ENCODE results near the gene LFNG. TPM values are rescaled to one million over a fixed set of nuclear protein-coding genes. Genes with fewer than 3 reads are reported as not detected.

Gene LFNG
- total RNA-seq, 1 donor from 2014 or later: 95.8 TPM

- Mint-ChIP-seq H3K27me3 (no peaks in the 10 kb centered on the region), H3K4me3 (peak overlapping the region; percentile 77), H3K27ac (peak overlapping the region; percentile 95), H3K4me1 (peaks cover 64% of the 10 kb centered on the region), H3K9me3 (no peaks in the 10 kb centered on the region), H3K36me3 (ENCODE audit: low read depth) (no peaks in the 10 kb centered on the region)
- intact Hi-C loops (cut with micrococcal nuclease): loop anchor here (5.0 kb wide), 1 partner anchor 110 kb away; the partner anchor contains the start of gene CHST12
- no peak for TF ChIP-seq CTCF (IDR thresholded peaks at IDR 0.05)
- ATAC-seq (ENCODE audit: low read depth) (no peak), DNase-seq (no peak)
- CTCF ChIA-PET: no interaction called here
- POLR2A ChIA-PET: interaction anchor here (0.7 to 7.0 kb wide), 4 partner anchors 9 to 1043 kb away, joined by 3 to 304 read pairs (median 122); partner anchors contain the start of gene LFNG
Observed at GRCh38 chr7:2512713-2513112, 6.9 kb upstream of the LFNG start.

GRCh38 chr7:2513702-2514101, 5.9 kb upstream of the LFNG start:
- intact Hi-C loops (cut with micrococcal nuclease): loop anchor here (5.0 kb wide), 1 partner anchor 111 kb away; the partner anchor contains the start of gene CHST12
- no peak overlapping the region for H3K4me3 Mint-ChIP-seq
- H3K27me3 Mint-ChIP-seq: no peaks in the 10 kb centered on the region
- DNase-seq (no peak), ATAC-seq (ENCODE audit: low read depth) (no peak)
- peaks cover 62% of the 10 kb centered on the region for H3K4me1 Mint-ChIP-seq
- POLR2A ChIA-PET: interaction anchor here (7.0 kb wide), 1 partner anchor 8 kb away, joined by 240 read pairs; the partner anchor contains the start of gene LFNG
- H3K36me3 Mint-ChIP-seq (ENCODE audit: low read depth): no peaks in the 10 kb centered on the region
- H3K27ac Mint-ChIP-seq: peak overlapping the region; percentile 95
- CTCF ChIA-PET: no interaction called here
- H3K9me3 Mint-ChIP-seq: no peaks in the 10 kb centered on the region
- TF ChIP-seq CTCF (IDR thresholded peaks at IDR 0.05): no peak

- no peak overlapping the region for H3K27ac Mint-ChIP-seq
- H3K27me3 Mint-ChIP-seq: no peaks in the 10 kb centered on the region
- H3K4me1 Mint-ChIP-seq: peaks cover 55% of the 10 kb centered on the region
- no peak for DNase-seq
- TF ChIP-seq CTCF (IDR thresholded peaks at IDR 0.05): no peak
- ChIA-PET CTCF (no interaction called here), POLR2A (no interaction called here)
- intact Hi-C loops (cut with micrococcal nuclease): loop anchor here (5.0 kb wide), 1 partner anchor 112 kb away; the partner anchor contains the start of gene CHST12
- no peaks in the 10 kb centered on the region for H3K36me3 Mint-ChIP-seq (ENCODE audit: low read depth)
- no peaks in the 10 kb centered on the region for H3K9me3 Mint-ChIP-seq
- no peak overlapping the region for H3K4me3 Mint-ChIP-seq
- no peak for ATAC-seq (ENCODE audit: low read depth)
Observed at GRCh38 chr7:2514473-2515423, 4.8 kb upstream of the LFNG start.

GRCh38 chr7:2515424-2516193, 4.0 kb upstream of the LFNG start:
- POLR2A ChIA-PET: interaction anchor here (0.9 to 1.0 kb wide), 2 partner anchors 15 to 130 kb away, joined by 3 to 4 read pairs; no protein-coding TSS in a partner anchor
- intact Hi-C loops (cut with micrococcal nuclease): no loop called here
- Mint-ChIP-seq H3K4me1 (peaks cover 49% of the 10 kb centered on the region), H3K36me3 (ENCODE audit: low read depth) (peaks cover 5% of the 10 kb centered on the region), H3K4me3 (no peak overlapping the region), H3K27ac (no peak overlapping the region), H3K27me3 (no peaks in the 10 kb centered on the region), H3K9me3 (no peaks in the 10 kb centered on the region)
- CTCF ChIA-PET: no interaction called here
- no peak for DNase-seq
- no peak for TF ChIP-seq CTCF (IDR thresholded peaks at IDR 0.05)
- ATAC-seq (ENCODE audit: low read depth): no peak
